HG02870 (cell line): ENCODE measurements around the gene CD33.
"Not testable (repeated sequence)": the region's sequence is repeated elsewhere in the genome, so short reads cannot be mapped to it uniquely, and the experiment has no call there.

Source experiments
- ATAC-seq: cut with Tn5 transposase; IDR thresholded peaks from one replicate; pipeline ENCODE4 v1.9.1; 2021; ENCODE audit warnings: mild to moderate bottlenecking, moderate library complexity; ENCODE audit not compliant: unreplicated experiment

The CD33 gene

DNA sequence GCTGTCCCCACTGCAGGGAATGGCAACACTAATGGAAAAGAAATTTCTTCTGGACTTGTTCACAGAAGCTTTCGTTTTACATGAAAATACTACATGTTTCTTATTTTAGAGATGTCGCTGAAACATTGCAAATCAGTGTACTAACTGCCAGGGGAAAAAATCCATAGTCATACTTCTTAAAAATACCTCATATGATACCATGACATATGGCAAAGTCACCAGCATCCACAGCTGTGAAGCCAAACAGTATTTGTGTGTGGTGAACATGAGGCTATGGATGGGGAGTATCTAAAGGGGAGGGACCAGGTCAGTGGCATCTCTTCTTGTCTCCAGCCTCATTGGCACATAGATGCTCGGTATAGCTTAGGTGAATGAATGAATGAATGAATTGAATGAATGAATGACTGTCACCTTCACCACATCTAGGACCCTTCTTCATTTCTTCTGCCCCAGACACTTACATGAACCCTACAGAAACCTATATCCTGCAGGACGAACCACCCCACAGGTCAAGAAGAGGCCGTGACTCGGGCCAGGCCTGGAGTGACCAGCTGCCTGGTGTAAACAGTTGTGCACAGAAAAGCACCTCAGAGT is 14.6 kb upstream of the CD33 start:
- no peak for ATAC-seq

DNA sequence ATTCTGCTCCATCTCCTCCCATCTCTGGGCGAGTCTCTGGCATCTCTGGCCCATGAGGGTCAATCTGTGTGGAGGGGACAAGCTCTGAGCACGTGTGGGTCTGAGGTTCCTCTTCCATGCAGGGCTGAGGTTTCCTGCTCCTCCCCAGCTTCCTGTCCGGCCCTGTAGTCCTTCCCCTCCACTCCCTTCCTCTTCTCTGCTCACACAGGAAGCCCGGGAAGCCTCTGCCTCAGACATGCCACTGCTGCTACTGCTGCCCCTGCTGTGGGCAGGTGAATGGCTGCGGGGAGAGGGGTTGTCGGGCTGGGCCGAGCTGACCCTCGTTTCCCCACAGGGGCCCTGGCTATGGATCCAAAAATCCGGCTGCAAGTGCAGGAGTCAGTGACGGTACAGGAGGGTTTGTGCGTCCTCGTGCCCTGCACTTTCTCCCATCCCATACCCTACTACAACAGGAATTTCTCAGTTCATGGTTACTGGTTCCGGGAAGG is 14.0 kb upstream of the CD33 start:
- not testable (repeated sequence) for ATAC-seq

DNA sequence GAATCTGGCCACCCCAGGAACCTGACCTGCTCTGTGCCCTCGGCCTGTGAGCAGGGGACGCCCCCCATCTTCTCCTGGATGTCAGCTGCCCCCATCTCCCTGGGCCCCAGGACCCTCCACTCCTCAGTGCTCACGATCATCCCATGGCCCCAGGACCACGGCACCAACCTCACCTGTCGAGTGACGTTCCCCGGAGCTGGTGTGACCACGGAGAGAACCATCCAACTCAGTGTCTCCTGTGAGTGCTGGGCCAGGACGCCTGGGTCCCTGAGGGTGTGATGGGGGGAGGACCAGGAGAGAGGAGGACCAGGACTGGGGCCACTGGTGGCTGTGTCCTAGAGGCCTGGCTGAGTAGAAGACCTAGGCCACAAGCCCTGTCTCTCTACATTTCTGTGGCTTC is 13.0 kb upstream of the CD33 start:
- no peak for ATAC-seq

DNA sequence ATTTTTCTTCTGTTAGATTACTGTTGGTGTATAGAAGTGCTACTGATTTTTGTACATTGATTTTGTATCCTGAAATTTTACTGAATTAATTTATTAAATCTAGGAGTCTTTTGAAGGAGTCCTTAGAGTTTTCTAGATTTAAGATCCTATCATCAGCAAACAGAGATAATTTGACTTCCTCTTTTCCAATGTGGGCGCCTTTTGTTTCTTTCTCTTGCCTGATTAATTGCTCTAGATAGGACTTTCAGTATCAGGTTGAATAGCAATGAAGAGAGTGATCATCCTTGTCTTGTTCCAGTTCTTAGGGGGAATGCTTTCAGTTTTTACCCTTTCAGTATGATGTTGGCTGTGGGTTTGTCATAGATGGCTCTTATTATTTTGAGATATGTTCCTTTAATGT is 5.6 kb upstream of the CD33 start:
- ATAC-seq = no peak

DNA sequence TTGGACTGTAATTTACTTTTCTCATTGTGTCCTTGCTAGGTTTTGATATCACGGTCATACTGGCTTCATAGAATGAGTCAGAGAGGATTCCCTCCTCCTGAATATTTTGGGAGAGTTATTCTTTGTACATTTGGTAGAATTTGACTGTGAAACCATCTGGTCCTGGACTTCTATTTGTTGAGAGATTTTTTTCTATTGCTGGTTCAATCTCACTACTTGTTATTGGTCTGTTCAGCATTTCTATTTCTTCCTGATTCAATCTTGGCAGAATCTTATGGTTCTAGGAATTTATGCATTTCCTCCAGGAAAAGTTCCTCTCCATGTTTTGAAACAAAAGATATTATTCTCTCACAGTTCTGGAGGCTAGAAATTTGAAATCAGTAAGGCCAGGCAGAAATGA is 4.9 kb upstream of the CD33 start:
- ATAC-seq = no peak

DNA sequence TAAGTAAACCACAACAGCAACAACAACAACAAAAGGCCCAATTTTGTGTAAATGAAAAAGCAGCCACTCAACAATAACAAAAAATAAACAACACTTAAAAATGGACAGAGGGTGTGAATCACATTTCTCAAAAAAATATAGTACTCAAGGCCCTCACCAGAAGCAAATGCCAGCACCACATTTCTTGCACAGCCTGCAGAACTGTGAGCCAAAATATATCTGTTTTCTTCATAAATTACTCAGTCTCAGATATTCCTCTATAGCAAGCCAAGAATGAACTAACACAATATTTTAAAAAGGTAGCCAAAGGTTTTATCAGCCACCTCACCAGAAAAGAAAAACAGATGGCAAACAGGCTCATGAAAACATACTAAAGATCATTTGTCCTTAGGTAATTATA is 3.9 kb upstream of the CD33 start:
- no peak for ATAC-seq

DNA sequence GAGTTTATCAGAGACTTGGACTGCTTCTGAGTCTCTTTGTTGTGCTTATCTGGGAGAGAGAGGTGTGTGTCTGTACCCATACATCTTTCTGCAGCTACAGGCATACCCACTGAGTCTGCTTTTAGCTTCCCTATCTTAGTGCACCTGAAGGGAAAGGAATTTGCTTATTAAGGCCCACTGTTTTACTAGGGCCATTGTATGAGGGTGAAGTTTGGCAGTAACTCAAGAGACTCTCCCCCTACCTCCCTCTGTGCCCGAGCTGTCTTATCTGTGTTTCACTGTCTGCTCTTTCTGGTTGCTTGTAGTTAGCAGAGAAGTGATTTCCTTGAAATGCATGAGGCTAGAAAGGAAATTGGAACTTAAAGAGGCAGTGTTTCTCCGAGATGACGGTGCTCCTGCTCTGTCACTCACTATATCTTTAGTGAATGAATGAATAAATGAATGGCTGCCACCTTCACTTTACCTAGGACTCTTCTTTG is 678 bp upstream of the CD33 start:
- no peak for ATAC-seq

DNA sequence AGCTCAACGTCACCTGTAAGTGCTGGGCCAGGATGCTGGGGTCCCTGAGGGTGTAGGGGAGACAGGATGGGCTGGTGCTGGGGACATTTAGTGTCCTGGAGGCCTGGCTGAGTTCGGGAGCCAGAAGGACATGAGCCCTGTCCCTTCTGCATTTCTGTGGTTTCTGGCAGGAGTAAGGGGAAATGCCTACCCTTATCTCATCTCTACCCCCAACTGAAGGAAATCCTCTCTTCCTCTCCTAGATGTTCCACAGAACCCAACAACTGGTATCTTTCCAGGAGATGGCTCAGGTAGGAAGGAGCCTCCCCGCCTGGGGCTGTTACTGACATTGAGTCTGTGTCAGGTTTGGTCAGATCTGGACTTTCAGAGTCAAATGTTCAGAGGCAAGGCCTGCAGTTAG is 1.2 kb downstream of the CD33 start:
- no peak for ATAC-seq

DNA sequence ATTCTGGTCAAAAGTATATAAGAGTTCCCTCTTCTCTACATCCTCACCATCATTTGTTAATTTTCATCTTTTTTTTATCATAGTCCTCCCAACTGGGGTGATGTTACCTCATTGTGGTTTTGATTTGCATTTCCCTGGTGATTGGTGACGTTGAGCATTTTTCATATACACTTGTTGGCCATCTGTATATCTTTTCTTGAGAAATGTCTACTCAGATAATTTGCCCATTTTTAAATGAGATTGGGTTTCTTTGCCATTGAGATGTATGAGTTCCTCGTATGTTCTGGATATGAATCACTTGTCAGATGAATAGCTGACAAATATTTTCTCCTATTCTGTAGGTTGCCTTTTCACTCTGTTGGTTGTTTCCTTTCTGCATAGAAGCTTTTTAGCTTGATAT is 2.4 kb downstream of the CD33 start:
- no peak for ATAC-seq

DNA sequence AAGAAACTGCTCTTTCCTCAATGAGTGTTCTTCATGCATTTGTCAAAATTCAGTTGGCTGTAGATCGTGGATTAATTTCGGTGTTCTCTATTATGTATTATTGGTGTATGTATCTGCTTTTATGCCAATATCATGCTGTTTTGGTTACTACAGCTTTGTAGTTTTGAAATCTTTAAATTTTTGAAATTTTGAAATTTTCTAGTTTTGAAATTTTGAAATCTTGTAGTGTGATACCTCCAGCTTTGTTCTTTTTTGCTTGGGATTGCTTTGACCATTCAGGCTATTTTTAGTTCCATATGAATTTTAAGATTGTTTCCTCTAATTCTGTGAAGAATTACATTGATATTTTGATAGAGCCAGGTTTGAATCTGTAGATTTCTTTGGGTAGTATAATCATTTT is 3.1 kb downstream of the CD33 start:
- no peak for ATAC-seq

DNA sequence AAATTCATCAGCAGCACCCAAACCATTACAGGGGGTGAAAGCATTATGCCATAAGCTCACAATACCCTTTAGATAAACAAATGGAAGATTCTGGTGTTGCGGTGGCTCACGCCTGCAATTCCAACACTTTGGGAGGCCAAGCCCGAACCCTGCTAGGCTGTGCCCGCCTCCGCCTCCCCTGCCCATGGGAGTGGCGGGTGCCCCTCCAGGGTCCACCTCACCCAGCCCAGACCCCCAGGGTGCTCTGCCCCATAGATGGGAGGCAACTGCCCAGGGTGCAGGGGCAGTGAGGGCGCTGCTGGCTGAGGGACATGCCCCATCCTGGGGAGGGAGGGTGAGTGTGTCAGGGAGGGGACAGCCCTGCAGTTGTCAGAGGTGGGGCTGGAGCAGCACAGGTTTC is 16.0 kb downstream of the CD33 start:
- no peak for ATAC-seq

DNA sequence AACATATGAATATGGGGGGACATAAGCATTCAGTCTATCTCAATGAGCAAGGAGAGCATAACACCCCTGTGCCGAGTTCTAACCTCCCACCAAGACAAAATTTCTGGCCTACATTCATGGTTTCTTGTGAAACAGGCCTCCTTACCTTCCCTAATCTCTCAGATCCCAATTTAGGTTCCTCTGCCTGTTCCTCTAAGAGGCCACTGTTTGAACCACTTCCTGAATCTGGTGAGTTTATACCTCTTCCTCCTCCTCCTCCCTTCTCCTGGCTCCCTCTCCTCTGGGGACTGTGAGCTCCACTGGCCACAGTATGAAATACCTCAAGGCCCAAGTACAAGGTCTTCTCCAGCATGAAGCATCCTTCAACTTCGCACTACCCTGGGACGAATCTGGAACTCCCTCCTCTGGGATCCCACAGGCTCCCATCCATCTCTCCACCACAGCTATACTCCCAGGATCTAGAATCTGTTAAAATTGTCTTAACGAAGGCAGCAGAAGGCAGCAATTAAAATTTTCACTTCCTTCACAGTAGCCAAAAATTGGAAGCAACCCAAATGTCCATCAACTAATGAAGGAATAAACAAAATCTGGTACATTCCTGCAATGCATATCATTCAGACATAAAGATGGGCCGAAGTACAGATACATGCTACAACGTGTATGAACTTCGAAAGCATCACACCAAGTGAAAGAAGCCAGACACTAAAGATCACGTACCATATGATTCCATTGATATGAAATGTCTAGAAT is 18.2 kb downstream of the CD33 start:
- no peak for ATAC-seq

DNA sequence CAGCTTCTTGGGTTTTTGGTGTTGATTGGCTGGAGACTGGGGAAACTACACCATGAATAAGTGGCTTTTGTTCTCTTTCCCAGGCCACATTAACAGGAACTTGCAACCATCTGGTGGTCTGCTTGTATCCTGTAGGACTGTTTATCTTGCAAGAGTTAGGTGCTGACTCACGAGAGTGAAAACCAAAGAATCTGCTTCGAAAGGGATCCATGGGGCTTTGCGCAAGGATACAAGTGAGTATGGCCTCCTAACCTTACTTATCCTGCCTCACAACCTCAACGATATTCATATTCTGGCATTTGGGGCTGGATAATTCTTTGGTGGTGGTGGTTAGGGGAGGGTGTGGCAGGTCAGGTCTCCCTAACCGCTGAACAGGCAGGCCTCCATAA is 21.3 kb downstream of the CD33 start:
- ATAC-seq = no peak

DNA sequence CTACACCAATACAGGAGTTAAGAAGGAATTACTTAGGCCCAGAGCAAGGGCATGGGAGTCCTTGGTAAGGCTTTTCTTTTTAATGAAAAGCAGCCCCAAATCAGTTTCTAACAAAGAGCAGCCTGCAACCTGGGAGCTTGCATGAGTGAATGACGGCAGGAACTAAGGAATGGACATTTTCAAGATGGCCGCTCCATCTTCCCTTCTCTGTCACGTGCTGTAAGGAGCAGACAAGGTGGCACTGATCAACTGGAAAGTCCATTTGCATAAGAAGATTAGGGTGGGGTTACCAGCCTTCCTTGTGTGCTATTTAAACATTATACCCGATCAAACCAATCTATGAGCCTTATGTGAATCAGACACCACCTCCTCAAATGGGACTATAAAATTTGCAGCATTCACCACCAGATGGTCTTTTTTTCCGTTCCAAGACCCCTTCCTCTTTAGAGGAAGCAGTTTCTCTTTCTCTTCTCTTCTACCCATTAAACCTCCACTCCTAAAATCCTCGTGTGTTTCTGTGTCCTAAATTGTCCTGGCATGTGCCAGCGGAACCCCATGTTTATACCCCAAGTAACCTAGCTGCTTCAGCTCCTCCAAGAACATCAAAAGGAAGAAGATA is 23.2 kb downstream of the CD33 start:
- ATAC-seq = no peak

DNA sequence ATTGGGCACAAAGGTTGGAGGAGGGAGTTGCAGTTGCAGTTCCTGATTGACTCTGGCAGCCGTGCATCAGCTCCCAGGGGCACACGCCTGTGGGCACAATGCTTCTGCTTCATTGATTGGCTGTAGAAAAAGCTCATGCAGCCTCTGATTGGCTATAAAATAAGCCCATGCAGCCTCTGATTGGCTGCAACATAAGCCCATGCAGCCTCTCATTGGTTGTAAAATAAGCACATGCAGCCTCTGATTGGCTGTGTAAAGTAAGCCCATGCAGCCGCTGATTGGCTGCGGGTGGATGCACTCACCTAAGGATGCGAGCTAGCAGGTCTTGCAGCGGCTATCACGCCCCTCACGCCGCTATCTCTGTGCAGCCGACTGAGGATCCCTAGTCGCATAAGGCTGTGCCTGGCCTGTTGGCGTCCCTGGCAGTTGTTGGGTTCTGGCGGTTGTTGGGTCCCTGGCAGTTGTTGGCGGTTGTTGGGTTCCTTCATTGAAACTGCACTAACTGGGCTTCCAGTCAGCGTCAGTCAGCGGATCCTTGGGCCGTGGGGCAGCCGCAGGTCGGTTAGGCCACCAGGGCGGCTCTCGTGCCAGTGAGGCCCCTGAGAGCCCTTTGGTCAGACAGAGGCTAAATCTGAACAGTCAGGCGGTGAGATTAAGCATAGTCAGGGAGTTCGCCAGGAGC is 26.0 kb downstream of the CD33 start, which contains the start of gene SIGLECL1:
TSS of gene SIGLECL1 (plus strand) at position 295 of the 682 bp plus-strand sequence. CDS start 12,993 bp downstream, outside the sequence.
- no peak for ATAC-seq

DNA sequence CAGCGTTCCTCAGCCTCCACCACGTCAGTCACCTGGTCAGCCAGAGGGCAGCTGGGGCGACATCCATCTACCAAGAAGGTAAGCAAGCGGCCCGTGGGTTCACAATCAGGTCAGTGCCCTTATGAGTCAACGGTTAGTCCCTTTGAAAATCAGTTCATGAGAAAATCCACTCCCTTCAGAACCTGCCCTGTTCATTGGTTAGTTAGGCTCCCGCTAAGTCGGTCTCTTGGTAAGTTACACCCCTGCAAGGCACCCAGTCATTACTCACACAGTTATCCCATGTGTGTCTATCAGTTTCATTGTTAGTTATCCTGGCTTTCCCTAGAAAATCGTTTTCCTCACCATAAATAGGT is 26.6 kb downstream of the CD33 start:
- no peak for ATAC-seq

DNA sequence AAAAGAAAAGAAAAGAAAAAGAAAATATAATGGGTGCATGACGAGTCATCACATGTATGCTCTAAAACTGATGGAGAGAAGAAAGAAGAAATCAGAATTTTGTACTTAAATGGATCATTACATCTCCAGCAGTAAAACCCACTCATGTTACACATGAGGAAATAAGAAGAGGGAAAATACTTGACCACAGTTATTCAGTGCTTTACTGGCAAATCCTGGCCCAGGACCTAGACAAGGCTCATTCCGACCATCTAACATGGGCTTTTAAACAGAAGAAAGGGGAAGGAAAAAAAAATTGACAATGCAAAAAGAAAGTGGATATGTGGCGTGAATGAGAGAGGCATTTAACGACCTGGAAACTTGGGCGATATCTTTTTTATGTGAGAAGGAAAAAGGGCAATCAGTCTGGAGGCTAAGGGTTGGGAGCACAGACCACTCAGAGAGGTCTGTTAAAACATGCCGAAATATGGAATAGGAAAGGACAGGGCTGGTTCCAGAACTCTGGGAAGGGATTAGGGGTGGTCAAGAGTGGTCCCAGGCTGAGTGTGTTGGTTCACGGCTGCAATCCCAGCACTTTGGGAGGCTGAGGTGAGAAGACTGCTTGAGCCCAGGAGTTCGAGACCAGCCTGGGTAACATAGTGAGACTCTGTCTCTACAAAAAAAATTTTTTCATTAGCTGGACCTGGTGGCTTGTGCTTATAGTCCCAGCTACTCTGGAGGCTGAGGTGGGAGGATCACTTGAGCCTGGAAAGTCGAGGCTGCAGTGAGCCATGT is 27.6 kb downstream of the CD33 start:
- no peak for ATAC-seq

DNA sequence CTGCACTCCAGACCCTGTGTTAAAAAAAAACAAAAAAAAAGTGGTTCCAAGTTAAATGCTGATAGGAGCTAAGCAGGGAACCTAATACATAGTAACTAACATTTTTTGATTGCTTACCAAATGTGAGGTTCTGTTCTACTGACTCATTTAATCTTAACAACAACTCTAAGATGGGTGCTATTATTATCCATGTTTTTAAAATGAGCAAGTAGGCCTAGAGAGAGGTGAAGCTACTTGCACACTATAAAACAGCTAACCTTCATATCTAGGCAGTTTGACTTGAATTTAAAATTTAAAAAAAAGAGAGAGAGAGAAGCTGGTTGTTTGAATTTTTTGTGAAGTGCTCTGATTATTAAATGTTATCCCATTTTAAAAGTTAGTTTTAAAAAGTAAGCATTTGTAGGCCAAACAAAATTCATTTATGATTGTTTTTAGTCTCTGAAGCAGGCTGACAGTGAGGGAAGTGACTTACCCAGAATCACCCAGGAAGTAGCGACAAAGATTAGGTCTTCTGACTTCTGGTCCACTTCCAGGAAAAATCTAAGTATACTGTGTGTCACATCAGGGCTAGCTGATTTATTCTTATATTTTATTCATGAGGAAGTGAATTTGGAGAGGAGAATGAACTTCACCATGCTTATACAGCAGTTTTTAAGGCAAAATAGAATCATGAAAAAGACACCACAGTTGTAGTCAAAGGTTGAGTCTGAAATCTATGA is 28.4 kb downstream of the CD33 start:
- ATAC-seq = no peak

DNA sequence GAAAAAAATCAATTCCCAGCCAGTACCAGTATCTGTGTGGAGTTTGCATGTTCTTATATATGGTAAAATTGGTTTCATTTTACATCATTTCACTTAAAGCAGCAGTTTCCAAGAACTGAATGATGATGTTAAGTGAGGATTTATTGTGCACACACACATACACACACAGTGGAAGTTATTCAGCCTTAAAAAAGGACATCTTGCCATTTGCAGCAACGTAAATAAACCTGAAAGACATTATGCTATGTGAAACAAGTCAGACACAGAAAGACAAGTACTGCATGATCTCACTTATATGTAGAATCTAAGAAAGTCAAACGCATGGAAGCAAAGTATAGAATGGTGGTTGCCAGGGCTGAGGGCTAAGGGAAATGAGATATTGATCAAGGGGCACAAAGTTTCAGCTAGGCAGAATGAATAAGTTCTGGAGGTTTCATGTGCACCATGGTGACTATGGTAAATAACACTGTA is 31.3 kb downstream of the CD33 start:
- ATAC-seq = no peak

DNA sequence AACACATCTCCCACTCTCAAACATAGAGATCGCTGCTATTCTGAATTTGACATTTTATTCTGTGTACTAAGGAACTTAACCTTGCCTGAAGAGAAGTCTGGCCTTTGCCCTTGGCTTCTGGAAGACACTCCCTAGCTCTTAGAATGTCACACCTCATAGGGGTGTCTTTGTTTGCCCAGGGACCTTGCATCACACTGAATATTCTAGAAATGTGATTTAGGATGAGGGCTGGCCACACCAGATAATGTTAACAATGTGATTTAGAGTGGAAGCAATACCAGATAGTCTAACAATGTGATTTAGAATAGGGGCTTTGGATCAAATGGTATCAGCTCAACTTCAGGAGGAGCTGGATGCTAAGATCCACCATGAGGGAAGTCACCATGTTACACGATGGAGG is 32.6 kb downstream of the CD33 start:
- ATAC-seq = no peak
